Activated T-helper 1 cell treated with anti-CD3 and anti-CD28 coated beads, Interleukin-12 subunit alpha, Interleukin-12 subunit beta, Interleukin-2, Interleukin-4 antibody, amounts not matched to agents 30 ng/mL and 10 ng/mL and 1 ng/mL, durations not matched to agents 14 hours and 24 hours and 36 hours (primary cell): ENCODE data around the gene CCDC102A. TPM values are rescaled to one million over a fixed set of nuclear protein-coding genes. Genes with fewer than 3 reads are reported as not detected.

Experiments
- DNase-seq: peaks from one replicate; pipeline ENCODE4 v3.0.0; 2021; ENCODE audit warnings: low spot score
- H3K27ac Mint-ChIP-seq: one replicate; pipeline ENCODE4 v1.8.0; 2021; ENCODE audit warnings: mild to moderate bottlenecking, mixed read lengths
- H3K27me3 Mint-ChIP-seq: one replicate; pipeline ENCODE4 v1.8.0; 2022; ENCODE audit warnings: mild to moderate bottlenecking, moderate library complexity, mixed read lengths; ENCODE audit not compliant: insufficient read depth
- H3K36me3 Mint-ChIP-seq: one replicate; pipeline ENCODE4 v1.8.0; 2021; ENCODE audit warnings: low read depth, mixed read lengths
- H3K4me1 Mint-ChIP-seq: one replicate; pipeline ENCODE4 v1.8.0; 2021; ENCODE audit warnings: low read depth, mixed read lengths
- H3K4me3 Mint-ChIP-seq: one replicate; pipeline ENCODE4 v1.8.0; 2021; ENCODE audit warnings: mild to moderate bottlenecking, moderate library complexity, mixed read lengths
- H3K9me3 Mint-ChIP-seq: one replicate; pipeline ENCODE4 v1.8.0; 2021; ENCODE audit warnings: mixed read lengths
- intact Hi-C: fragments of 100-400 bp; cut with micrococcal nuclease; formaldehyde crosslinking; loops from one replicate; pipeline ENCODE4 v1.15.1; 2024
- total RNA-seq: library from RNA; stranded (reverse); gene quantifications from 2 replicates; pipeline ENCODE4 v1.2.3, GENCODE V29; 2022

Gene CCDC102A
- total RNA-seq, 1 donor from 2014 or later: 7.3 TPM

- intact Hi-C loops: no loop called here
- Mint-ChIP-seq H3K4me3 (no peak overlapping the region), H3K27me3 (peaks cover 26% of the 10 kb centered on the region), H3K27ac (no peak overlapping the region), H3K9me3 (no peaks in the 10 kb centered on the region), H3K36me3 (no peaks in the 10 kb centered on the region), H3K4me1 (no peaks in the 10 kb centered on the region)
- DNase-seq: no peak
Observed at GRCh38 chr16:57493767-57494166, 42.6 kb downstream of the CCDC102A start.

- Mint-ChIP-seq H3K36me3 (no peaks in the 10 kb centered on the region), H3K4me3 (no peak overlapping the region), H3K27me3 (peaks cover 31% of the 10 kb centered on the region), H3K4me1 (peaks cover 20% of the 10 kb centered on the region), H3K9me3 (no peaks in the 10 kb centered on the region), H3K27ac (no peak overlapping the region)
- intact Hi-C loops: no loop called here
- DNase-seq: no peak
Observed at GRCh38 chr16:57489229-57489628, 47.1 kb downstream of the CCDC102A start.

GRCh38 chr16:57486858-57487834 is 49.2 kb downstream of the CCDC102A start:
- Mint-ChIP-seq H3K4me3 (peak overlapping the region; percentile 74), H3K4me1 (peaks cover 20% of the 10 kb centered on the region), H3K27ac (peak overlapping the region; percentile 61), H3K9me3 (no peaks in the 10 kb centered on the region), H3K27me3 (peaks cover 23% of the 10 kb centered on the region), H3K36me3 (no peaks in the 10 kb centered on the region)
- no peak for DNase-seq
- intact Hi-C loops: loop anchor here (1.0 kb wide), 3 partner anchors 12 to 50 kb away; partner anchors contain the start of genes CIAPIN1 and COQ9

GRCh38 chr16:57485916-57486857 is 50.2 kb downstream of the CCDC102A start, which contains the start of gene DOK4:
Gene DOK4 (minus strand): TSS chr16:57486493. CDS start chr16:57479507, 6,986 bp downstream.
- Mint-ChIP-seq H3K36me3 (no peaks in the 10 kb centered on the region), H3K27ac (peak within 1 kb of the TSS; percentile 61), H3K27me3 (peaks cover 20% of the 10 kb centered on the region), H3K9me3 (no peaks in the 10 kb centered on the region), H3K4me3 (peak within 1 kb of the TSS; percentile 84), H3K4me1 (peaks cover 20% of the 10 kb centered on the region)
- DNase-seq: peak; percentile 71
- intact Hi-C loops: loop anchor here (1.0 kb wide), 3 partner anchors 11 to 51 kb away; partner anchors contain the start of genes CIAPIN1 and COQ9

GRCh38 chr16:57485091-57485915 is 51.1 kb downstream of the CCDC102A start:
- H3K4me3 Mint-ChIP-seq: peak overlapping the region; percentile 84

GRCh38 chr16:57484515-57485005 is 51.8 kb downstream of the CCDC102A start:
- DNase-seq: no peak
- no peaks in the 10 kb centered on the region for H3K36me3 Mint-ChIP-seq
- intact Hi-C loops: no loop called here

More at GRCh38 chr16:57485091-57485915, 51.1 kb downstream of the CCDC102A start:
- H3K27ac Mint-ChIP-seq: peak overlapping the region; percentile 52
- H3K9me3 Mint-ChIP-seq: no peaks in the 10 kb centered on the region
- intact Hi-C loops: no loop called here
- peaks cover 20% of the 10 kb centered on the region for H3K4me1 Mint-ChIP-seq
- peaks cover 16% of the 10 kb centered on the region for H3K27me3 Mint-ChIP-seq
- no peak for DNase-seq
- no peaks in the 10 kb centered on the region for H3K36me3 Mint-ChIP-seq

GRCh38 chr16:57483725-57484514 is 52.5 kb downstream of the CCDC102A start:
- H3K9me3 Mint-ChIP-seq: no peaks in the 10 kb centered on the region
- H3K27ac Mint-ChIP-seq: no peak overlapping the region
- peaks cover 10% of the 10 kb centered on the region for H3K27me3 Mint-ChIP-seq
- H3K4me3 Mint-ChIP-seq: no peak overlapping the region
- no peaks in the 10 kb centered on the region for H3K36me3 Mint-ChIP-seq
- DNase-seq: no peak
- intact Hi-C loops: no loop called here
- peaks cover 20% of the 10 kb centered on the region for H3K4me1 Mint-ChIP-seq

More at GRCh38 chr16:57484515-57485005, 51.8 kb downstream of the CCDC102A start:
- Mint-ChIP-seq H3K9me3 (no peaks in the 10 kb centered on the region), H3K27ac (peak overlapping the region; percentile 6), H3K4me1 (peaks cover 20% of the 10 kb centered on the region), H3K4me3 (no peak overlapping the region), H3K27me3 (peaks cover 14% of the 10 kb centered on the region)

- no peak for DNase-seq
- peaks cover 20% of the 10 kb centered on the region for H3K4me1 Mint-ChIP-seq
- no peak overlapping the region for H3K27ac Mint-ChIP-seq
- H3K36me3 Mint-ChIP-seq: no peaks in the 10 kb centered on the region
- intact Hi-C loops: no loop called here
- H3K27me3 Mint-ChIP-seq: peaks cover 8% of the 10 kb centered on the region
- no peak overlapping the region for H3K4me3 Mint-ChIP-seq
- H3K9me3 Mint-ChIP-seq: no peaks in the 10 kb centered on the region
Observed at GRCh38 chr16:57482845-57483545, 53.4 kb downstream of the CCDC102A start.

GRCh38 chr16:57481421-57481820 is 55.0 kb downstream of the CCDC102A start:
- no peak for DNase-seq
- Mint-ChIP-seq H3K4me3 (no peak overlapping the region), H3K27me3 (peaks cover 8% of the 10 kb centered on the region), H3K36me3 (no peaks in the 10 kb centered on the region), H3K9me3 (no peaks in the 10 kb centered on the region), H3K4me1 (peaks cover 15% of the 10 kb centered on the region), H3K27ac (no peak overlapping the region)
- intact Hi-C loops: no loop called here

- H3K36me3 Mint-ChIP-seq: no peaks in the 10 kb centered on the region
- no peaks in the 10 kb centered on the region for H3K9me3 Mint-ChIP-seq
- H3K4me3 Mint-ChIP-seq: no peak overlapping the region
- intact Hi-C loops: no loop called here
- H3K27ac Mint-ChIP-seq: no peak overlapping the region
- DNase-seq: no peak
- peaks cover 8% of the 10 kb centered on the region for H3K27me3 Mint-ChIP-seq
- H3K4me1 Mint-ChIP-seq: peaks cover 20% of the 10 kb centered on the region
Observed at GRCh38 chr16:57480754-57481230, 55.6 kb downstream of the CCDC102A start.
